ENCODE data around the gene ZNF366. TPM values are rescaled to one million over a fixed set of nuclear protein-coding genes. Genes with fewer than 3 reads are reported as not detected.

ZNF366 gene
- total RNA-seq, 6 experiments from 2014 or later: 0.77 to 2.3 (median 1.2) TPM

DNA sequence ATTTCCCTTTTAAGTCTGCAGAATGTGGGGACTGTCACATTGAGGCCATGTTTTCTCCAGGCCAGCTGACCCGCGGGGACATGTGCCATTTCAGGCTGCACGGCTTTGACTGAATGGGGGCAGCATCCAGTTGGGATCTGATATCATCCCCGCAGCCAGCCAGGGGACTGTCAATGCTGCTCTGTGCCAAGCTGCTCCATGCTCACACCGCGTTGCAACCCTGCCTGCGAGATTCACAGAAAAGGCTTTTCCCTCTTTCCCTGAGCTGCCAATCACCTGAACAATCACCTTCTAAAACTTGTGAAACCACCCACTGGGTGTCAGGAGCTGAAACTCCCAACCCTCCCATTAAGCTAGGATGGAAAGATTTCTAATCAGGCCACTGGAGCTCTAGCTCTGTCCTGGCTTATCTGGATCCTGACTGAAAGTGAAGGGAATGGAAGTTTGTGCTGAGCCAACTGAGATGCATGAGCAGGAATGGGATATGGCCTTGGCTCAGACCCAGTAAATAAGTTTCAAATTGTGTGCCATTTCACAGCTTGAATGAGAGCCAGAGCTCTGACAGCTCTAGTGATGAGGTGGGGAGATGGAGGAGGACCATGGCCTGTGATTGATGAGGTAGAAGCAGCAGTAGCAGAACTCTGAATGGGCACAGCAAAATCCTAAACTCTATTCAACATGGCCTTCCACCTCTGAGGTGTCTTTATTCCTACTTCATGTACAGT is 34.5 kb upstream of the ZNF366 start:
- no peak for ATAC-seq
- no peak for DNase-seq
- Histone ChIP-seq H3K36me3 (no peaks in the 10 kb centered on the region), H3K27me3 (no peaks in the 10 kb centered on the region), H3K27ac (no peak overlapping the region), H3K9me3 (no peaks in the 10 kb centered on the region), H3K4me1 (no peaks in the 10 kb centered on the region), H3K4me3 (no peak overlapping the region)
- WGBS (ENCODE audit: insufficient coverage, low coverage, low lambda C conversion rate, missing lambda C conversion rate): no CpG with 5 or more reads among the region's 7 CpGs
- TF ChIP-seq, protein P1, sequence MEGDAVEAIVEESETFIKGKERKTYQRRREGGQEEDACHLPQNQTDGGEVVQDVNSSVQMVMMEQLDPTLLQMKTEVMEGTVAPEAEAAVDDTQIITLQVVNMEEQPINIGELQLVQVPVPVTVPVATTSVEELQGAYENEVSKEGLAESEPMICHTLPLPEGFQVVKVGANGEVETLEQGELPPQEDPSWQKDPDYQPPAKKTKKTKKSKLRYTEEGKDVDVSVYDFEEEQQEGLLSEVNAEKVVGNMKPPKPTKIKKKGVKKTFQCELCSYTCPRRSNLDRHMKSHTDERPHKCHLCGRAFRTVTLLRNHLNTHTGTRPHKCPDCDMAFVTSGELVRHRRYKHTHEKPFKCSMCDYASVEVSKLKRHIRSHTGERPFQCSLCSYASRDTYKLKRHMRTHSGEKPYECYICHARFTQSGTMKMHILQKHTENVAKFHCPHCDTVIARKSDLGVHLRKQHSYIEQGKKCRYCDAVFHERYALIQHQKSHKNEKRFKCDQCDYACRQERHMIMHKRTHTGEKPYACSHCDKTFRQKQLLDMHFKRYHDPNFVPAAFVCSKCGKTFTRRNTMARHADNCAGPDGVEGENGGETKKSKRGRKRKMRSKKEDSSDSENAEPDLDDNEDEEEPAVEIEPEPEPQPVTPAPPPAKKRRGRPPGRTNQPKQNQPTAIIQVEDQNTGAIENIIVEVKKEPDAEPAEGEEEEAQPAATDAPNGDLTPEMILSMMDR (IDR thresholded peaks at IDR 0.05): no peak
- TF ChIP-seq POLR2A (IDR thresholded peaks at IDR 0.05): no peak
- intact Hi-C loops (cut with DNase I): no loop called here

DNA sequence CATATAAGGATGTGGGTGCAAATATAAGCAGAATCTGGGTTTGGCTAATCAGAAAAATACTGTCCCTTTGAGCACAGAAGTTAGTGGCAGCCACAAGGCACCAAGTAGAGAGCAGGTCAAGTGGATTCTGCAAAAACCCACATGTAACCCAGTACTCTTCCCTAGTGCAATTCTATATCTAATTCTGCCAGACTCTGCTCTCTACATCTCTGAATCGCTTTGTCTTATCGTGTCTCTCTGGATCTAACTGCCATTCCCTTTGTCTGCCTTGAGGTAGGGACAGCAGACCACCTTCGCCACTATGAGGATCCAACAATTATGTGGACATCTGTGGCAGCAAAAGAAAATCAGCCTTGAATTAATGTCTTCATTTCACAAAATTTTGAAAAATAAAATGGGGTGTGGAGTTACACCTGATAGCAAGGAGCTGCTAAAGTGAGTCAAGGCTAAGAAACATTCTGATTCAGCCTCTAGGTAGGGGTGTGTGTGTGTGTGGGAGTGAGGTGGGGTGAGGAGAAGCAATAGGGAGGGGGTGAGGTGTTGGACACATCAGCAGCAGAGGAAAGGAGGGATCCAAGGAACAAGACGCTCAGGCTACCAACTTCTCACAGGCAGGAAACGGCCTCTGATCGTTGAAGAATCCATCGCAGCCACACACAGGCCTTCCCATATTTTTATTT is 33.7 kb upstream of the ZNF366 start:
- Histone ChIP-seq H3K27ac (no peak overlapping the region), H3K4me1 (no peaks in the 10 kb centered on the region), H3K27me3 (no peaks in the 10 kb centered on the region), H3K36me3 (no peaks in the 10 kb centered on the region), H3K4me3 (no peak overlapping the region), H3K9me3 (no peaks in the 10 kb centered on the region)
- ATAC-seq: no peak
- 68% methylated on average over 7 of the region's 7 CpGs for WGBS (ENCODE audit: insufficient coverage, low coverage, low lambda C conversion rate, missing lambda C conversion rate)
- DNase-seq: no peak
- intact Hi-C loops (cut with DNase I): no loop called here
- TF ChIP-seq POLR2A (IDR thresholded peaks at IDR 0.05): no peak

DNA sequence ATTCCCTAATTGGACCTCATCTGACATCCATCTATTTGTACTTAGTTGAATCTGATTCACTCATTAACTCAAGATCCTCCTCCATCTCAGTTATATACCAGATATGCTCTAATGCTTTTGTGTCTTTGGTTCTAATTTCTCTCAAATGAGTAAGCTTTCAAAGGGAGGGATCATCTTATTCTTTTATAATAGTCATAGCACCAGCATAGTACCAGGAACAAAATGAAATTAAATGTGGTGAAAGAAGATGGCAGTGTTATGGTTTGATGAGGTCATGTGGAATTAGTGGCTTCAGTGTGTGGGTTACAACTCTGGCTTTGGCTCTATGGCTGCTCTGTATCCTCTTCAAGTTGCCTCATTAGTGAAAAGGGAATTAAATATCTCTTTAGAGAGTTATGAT is 32.5 kb upstream of the ZNF366 start:
- Histone ChIP-seq H3K27me3 (no peaks in the 10 kb centered on the region), H3K36me3 (no peaks in the 10 kb centered on the region), H3K4me3 (no peak overlapping the region), H3K27ac (no peak overlapping the region), H3K4me1 (no peaks in the 10 kb centered on the region), H3K9me3 (no peaks in the 10 kb centered on the region)
- no peak for ATAC-seq
- TF ChIP-seq POLR2A (IDR thresholded peaks at IDR 0.05): no peak
- TF ChIP-seq, protein P1 (IDR thresholded peaks at IDR 0.05): no peak
- DNase-seq: no peak
- intact Hi-C loops (cut with DNase I): no loop called here

DNA sequence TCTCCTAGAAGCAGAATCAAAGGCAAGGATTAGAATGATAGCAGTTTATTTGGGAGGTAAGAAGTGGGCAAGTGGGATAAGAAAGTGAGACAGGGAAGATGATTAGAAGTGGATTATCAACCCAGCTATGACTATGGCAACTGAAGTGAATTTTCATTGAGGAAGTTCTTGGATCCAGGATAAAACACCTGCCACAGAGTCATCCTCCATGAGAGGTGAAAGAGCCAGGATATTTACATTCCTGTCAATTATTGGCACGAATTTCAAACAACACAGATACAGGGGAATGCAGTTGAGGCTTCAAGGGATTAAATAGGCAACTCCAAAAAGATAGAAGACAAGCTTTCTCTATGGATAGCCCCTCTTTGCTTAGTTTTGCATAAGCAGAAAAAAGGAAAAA is 31.8 kb upstream of the ZNF366 start:
- DNase-seq (no peak), ATAC-seq (no peak)
- no peak for TF ChIP-seq POLR2A (IDR thresholded peaks at IDR 0.05)
- TF ChIP-seq, protein P1 (IDR thresholded peaks at IDR 0.05): no peak
- 27% methylated on average over 1 of the region's 1 CpG for WGBS (ENCODE audit: insufficient coverage, low coverage, low lambda C conversion rate, missing lambda C conversion rate)
- no peaks in the 10 kb centered on the region for H3K27me3 ChIP-seq
- H3K27ac ChIP-seq: no peak overlapping the region
- H3K36me3 ChIP-seq: no peaks in the 10 kb centered on the region
- intact Hi-C loops (cut with DNase I): no loop called here
- H3K9me3 ChIP-seq: no peaks in the 10 kb centered on the region
- H3K4me1 ChIP-seq: no peaks in the 10 kb centered on the region
- no peak overlapping the region for H3K4me3 ChIP-seq

DNA sequence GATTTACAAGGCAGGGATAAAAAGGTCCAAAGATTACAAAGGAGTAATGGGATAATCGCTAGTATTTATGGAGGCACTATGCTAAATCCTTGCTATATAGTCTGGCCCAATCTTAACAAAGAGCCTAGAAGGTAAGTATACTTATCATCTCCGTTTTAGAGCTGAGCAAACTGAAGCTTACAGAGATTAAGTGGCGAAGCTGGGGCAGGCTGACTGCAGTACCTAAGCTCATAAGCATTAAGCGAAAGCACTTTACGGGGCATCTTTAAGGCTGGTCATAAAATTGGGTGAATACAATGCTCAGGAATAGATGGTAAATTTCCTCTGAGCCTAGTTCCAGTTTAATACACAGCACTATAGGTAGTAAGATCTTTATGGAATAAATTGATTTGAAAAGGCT is 30.0 kb upstream of the ZNF366 start:
- no peak for DNase-seq
- Histone ChIP-seq H3K4me3 (no peak overlapping the region), H3K27ac (no peak overlapping the region), H3K36me3 (no peaks in the 10 kb centered on the region), H3K9me3 (no peaks in the 10 kb centered on the region), H3K27me3 (no peaks in the 10 kb centered on the region), H3K4me1 (no peaks in the 10 kb centered on the region)
- no peak for TF ChIP-seq POLR2A (IDR thresholded peaks at IDR 0.05)
- TF ChIP-seq, protein P1 (IDR thresholded peaks at IDR 0.05): no peak
- ATAC-seq: no peak
- intact Hi-C loops (cut with DNase I): no loop called here
- 39% methylated on average over 5 of the region's 5 CpGs for WGBS (ENCODE audit: insufficient coverage, low coverage, low lambda C conversion rate, missing lambda C conversion rate)

Data from right lobe of liver (tissue), 6 donors.